Measurements from ENCODE around the gene LBH.
A peak's percentile ranks its signal among the peaks of the same experiment; 100 is the strongest.

Gene LBH

DNA sequence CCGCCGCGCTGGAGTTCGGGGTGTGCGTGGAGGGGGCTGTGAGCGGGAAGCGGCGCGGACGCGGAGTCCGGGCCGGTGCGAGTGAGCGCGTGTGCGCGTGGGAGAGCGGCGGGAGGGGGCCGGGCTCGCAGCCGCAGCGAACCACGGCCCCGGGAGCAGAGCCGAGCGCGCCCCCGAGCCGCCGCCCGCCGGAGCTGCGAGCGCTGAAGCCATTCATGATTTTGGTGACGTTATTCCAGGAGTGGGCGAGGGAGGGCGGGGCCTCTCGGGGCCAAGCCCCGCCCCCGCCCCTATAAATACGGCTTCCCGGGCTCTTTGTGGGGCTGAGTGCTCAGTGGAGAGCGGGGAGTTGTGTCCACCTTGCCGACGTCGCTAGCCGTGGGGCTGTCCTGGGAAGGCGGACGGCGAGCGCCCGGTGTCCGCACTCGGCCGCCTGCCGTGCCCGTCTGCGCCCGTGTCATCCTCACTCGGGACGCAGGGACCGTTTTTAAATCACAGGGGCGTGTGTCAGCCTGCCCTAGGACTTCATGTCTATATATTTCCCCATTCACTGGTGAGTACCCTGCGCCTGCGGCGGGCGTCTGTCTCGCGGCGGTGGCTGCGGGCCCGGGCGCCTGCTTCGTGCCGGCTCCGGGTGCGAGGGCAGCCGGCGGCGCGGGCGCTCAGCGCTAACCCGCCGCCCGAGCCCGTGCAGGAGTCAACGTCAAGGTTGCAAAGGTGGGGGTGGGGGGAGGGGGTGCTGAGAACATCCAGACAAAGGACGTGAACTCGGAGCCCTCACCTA lies at the start of gene LBH:
TSS of gene LBH (plus strand) at position 323 of the 784 bp plus-strand sequence. CDS start at position 528, 205 bp downstream.
- peak; percentile 87 to 89 for DNase-seq (ENCODE audit: low read depth in 1 of 2, low spot score in 1 of 2)

DNA sequence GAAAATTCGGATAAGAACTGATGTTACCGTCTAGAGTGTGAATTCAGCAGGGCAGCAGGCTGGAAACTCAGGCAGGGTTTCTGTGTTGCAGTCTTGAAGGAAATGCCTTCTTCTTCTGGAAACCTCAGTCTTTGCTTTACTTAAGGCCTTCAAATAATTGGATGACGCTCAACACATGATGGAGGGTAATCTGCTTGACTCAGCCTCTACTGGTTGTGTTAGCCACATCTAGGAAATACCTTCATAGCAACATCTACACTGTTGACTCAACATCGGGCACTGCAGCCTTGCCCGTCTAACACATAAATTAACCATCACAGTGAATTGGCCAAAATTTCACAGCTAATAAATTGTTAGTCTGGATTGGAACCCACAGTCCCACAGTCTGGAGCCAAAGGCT lies 47.3 kb upstream of the LBH start:
- no peak for DNase-seq (ENCODE audit: low read depth in 1 of 2, low spot score in 1 of 2)

DNA sequence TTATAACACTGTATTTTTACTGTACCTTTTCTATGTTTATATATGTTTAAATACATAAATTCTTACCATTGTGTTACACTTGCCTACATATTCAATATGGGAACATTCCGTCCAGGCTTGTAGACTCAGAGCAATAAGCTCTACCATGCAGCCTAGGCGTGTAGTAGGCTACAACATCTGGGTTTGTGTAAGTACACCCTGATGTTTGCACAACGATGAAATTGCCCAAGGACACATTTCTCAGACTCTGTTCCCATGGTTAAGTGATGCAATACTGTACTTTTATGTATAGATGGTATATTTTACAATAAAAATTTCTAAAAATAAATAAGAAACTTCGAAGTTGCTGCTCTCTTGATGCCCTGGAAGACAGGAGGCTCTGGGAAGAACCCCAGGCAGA lies 46.2 kb upstream of the LBH start:
- DNase-seq (ENCODE audit: low read depth in 1 of 2, low spot score in 1 of 2): no peak

DNA sequence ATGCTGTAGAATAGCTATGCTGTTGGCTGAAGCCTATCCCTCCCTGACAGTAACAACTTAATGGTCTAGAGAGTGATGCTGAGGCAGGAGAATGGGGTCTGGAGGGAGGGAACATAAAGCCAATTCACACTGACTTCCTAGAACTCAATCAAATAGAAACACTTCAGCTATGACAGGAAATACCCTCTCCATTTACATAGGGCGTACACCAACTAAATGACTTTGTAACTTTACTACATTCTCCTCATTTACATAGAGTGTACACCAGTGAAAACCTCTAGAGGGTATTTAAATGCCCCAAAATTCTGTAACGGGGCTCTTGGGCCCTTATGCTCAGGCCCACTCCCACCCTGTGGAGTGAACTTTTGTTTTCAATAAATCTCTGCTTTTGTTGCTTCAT lies 43.0 kb upstream of the LBH start:
- no peak for DNase-seq (ENCODE audit: low read depth in 1 of 2, low spot score in 1 of 2)

DNA sequence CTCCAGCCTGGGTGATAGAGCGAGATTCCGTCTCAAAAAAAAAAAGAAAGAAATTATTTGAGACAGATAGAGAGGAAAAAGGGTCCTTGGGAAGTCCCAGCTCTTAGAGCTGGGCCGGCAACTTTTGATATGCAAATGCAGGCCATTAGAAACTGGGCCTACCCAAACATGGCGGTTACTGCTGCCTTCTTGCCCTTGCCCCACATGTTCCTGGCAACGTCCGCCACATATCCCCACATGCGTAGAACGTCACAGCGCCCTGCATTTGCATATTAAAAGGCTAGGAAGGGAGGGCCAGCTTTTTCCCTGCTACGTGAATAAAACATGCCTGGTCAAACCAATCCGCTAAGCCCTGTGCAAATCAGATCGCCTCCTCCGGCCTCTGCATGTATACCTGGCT lies 40.7 kb upstream of the LBH start:
- DNase-seq (ENCODE audit: low read depth in 1 of 2, low spot score in 1 of 2): no peak

DNA sequence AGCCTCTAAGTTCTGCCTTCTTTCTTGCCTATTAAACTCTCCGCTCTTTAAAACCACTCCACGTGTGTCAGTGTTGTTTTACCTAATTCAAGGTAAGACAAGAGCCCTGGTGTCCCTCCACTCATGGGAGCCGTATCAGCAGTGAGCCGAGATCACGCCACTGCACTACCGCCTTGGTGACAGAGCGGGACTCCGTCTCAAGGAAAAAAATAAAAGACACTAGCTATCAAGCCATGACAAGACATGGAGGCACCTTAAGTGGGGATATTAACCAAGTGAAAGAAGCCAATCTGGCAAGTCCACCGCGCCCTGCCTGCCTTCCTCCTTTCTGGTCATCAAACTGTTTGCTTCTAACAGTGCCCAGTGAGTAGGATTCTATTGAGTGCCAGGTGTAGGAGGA lies 40.2 kb upstream of the LBH start:
- no peak for DNase-seq (ENCODE audit: low read depth in 1 of 2, low spot score in 1 of 2)

DNA sequence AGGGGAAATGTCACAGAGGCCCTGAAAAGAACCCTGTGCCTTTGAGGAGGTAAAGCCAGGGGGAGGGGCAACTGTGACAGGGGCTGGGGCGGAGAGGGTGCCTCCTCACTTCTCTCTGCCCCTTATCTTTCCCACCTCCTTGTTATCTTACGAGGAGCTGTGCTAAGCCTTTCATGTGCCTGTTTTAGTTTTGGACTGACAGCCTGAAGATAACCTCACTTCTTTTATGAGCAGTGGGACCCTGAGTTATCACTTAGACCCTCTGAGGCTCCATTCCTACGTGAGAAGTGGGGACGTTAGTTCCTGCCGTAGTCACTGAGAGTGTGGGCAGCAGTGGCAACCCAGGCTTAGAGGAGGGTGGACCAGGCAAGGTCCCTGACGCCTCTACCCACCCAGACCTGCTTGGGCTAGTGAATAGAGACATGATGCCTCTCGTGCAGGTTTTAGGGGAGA lies 39.5 kb upstream of the LBH start:
- DNase-seq (ENCODE audit: low read depth in 1 of 2, low spot score in 1 of 2): no peak

DNA sequence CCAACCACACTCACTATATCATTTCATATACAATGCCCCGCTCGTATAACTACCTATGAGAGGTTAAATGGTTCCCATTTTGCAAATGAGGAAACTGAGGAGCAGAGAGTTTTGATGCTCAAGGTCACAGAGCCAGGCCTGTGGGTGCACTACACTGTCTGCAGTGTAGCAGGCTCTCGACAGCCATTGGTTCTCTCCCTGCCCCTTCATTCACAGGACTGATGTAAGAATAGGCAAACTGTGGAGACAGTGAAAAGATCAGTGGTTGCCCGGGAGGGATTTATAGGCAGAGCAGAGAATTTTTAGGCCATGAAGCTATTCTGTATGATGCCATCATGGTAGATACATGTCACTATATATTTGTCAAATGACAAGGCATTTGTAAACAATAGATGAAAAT lies 39.0 kb upstream of the LBH start:
- DNase-seq (ENCODE audit: low read depth in 1 of 2, low spot score in 1 of 2): no peak

DNA sequence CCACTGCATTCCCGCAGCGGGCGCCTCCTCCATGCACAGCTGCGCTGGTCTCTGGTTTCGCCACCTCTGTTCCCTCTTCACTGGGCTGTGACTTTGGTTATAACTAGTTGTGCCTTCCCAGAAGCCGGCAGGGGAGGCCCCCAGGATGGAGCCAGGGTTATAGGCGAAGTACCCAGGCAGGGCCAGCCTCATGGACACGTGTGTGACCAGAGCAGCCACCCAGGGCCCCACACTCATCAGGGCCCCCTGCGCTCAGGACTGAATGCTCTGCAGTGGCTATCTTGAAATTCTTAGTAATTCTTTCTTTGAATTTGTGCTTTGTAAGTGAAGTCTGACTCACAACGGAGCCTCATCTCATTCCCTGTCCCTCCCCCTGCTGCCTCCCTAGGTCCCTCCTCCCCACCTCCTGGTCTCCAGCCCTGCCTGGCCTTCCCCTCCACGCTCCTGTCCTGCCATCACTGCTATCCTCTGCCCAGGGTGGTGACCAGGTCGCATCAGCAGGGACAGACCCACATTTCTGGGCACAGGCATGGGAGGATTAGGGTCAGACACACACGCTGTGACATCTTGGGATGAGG lies 38.1 kb upstream of the LBH start:
- DNase-seq (ENCODE audit: low read depth in 1 of 2, low spot score in 1 of 2): no peak

DNA sequence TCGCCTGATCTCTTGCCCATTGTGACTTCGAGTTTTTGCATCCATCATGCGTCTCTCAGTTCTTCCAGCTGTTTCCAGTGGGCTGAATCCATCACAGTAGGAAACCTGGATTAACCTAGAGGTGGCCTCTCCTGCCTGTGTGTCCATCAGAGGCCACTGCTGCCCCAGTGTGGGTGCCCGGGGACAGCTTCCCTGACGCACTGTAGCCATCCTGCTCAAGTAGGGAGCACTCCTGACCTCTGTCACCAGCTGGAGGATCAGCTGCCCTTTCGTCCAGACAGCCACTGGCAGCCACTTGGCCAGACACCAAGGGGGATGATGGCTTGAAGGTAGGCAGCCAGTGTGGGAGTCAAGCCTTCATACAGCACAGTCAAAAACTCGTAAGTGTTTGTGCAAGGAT lies 36.9 kb upstream of the LBH start:
- no peak for DNase-seq (ENCODE audit: low read depth in 1 of 2, low spot score in 1 of 2)

DNA sequence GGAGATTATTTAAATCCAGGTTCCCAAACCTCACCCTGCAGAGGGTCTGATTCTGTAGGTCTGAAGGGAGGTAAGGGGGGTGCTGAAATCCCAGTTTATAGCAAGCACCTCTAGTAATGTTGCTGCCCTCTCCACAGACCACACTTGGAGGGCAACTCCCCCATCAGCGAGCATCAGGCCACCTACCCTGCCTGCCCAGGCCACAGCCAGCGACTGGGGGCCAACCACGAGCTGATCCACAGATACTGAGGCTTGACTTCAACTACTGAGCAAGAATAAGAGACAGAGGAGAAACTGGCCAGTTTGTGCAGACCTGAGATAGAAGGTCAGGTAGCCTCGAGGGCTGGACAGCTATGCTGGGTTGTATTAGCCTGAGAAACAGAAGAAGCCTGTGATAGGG lies 36.3 kb upstream of the LBH start:
- DNase-seq (ENCODE audit: low read depth in 1 of 2, low spot score in 1 of 2): no peak

DNA sequence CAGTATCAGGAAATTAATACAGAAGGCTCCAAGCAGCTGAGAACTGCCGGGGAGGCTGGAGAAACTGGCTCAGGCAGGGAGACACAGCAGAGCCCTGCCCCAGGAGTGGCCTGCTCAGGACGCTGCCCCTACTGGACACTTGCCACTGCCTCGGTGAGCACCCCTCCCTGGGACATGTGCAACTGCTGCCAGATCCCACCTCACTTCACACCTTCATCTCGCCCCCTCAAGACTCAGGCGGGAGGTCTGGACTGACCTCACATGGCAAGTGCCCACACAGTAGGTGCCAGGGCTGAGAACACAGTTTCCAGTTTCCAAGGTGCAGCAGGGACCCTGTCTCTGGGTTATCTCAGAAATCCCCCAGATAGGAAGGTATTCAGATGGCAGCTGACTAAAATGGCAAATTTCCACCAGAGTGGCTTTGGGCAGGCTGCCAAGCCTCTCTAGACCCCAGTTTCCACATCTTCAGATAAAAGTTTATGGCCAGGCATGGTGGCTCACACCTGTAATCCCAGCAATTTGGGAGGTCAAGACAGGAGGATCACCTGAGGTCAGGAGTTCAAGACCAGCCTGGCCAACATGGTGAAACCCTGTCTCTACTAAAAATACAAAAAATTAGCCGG lies 33.7 kb upstream of the LBH start:
- DNase-seq (ENCODE audit: low read depth in 1 of 2, low spot score in 1 of 2): no peak

DNA sequence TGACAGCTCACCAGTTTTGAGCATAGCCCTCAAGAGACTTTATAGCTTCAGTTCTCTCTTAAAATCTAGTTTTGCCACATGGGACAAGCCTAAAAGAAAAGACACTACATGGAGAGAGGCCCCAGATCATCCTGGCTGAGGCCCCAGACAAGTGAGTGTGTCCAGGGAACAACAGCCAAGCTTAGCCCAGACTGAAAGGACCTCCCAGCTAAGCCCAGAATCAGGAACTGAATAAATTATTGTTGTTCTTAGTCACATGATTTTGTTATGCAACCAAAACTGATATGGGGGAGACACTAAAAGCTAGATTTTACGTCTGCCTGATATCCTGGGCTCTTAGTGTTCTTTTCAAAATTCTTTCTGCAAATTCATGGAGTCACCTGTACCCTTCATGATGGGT lies 29.3 kb upstream of the LBH start:
- no peak for DNase-seq (ENCODE audit: low read depth in 1 of 2, low spot score in 1 of 2)

DNA sequence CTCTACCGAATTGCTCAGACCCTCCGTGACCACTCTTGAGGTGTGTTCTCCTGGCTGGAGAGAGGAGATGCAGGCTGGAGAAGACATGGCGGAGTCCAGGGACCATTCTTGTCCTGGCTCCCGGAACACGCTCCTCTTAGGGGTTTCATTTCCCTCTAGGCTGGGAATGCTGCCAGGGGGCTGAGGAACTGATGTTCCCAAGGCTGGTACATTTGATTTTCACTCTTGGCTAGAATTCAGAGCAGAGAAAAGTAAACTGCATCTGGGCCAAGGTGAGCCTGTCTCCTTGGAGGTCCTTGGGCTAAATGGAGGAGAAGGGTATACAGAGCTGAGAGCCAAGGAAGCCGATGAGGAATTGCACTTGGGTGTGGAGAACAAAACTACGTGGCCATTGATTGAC lies 28.2 kb upstream of the LBH start:
- no peak for DNase-seq (ENCODE audit: low read depth in 1 of 2, low spot score in 1 of 2)

DNA sequence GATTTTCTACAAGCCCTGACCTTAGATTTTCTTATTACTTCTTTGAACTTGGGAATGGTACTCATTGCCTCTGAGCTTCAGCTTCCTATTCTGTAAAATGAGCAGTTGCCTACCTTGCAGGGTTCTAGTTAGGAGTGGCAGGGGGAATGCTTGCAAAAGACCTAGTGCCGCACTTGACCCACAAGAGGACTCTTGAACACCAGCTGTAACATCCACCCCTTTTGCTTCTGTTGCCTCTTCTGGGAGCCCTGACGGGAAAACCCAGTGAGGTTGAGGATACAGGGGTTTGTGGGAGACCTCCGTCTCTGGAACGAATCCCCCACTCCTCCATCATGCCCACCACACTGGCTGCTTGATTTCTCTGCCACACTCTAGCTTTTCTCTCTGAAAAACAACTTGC lies 27.1 kb upstream of the LBH start:
- no peak for DNase-seq (ENCODE audit: low read depth in 1 of 2, low spot score in 1 of 2)

DNA sequence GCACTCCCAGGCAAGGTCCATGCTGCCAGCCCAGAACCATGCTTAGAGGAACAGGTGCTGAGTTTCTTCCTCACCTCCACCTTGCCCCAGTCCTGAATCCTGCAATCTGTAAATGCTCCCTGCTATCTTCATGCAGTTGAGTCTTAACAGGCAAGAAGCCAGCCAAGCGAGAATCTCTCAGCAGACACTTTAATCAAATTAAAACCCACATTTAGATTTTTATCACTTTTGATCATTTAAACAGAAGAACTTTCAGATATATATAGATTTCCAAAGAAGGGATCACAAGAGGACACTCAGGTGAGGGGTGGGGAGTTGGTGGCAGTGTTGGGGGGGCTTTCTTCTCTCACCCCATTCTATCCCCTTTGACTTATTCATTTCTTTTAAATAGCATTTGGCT lies 25.9 kb upstream of the LBH start:
- no peak for DNase-seq (ENCODE audit: low read depth in 1 of 2, low spot score in 1 of 2)

DNA sequence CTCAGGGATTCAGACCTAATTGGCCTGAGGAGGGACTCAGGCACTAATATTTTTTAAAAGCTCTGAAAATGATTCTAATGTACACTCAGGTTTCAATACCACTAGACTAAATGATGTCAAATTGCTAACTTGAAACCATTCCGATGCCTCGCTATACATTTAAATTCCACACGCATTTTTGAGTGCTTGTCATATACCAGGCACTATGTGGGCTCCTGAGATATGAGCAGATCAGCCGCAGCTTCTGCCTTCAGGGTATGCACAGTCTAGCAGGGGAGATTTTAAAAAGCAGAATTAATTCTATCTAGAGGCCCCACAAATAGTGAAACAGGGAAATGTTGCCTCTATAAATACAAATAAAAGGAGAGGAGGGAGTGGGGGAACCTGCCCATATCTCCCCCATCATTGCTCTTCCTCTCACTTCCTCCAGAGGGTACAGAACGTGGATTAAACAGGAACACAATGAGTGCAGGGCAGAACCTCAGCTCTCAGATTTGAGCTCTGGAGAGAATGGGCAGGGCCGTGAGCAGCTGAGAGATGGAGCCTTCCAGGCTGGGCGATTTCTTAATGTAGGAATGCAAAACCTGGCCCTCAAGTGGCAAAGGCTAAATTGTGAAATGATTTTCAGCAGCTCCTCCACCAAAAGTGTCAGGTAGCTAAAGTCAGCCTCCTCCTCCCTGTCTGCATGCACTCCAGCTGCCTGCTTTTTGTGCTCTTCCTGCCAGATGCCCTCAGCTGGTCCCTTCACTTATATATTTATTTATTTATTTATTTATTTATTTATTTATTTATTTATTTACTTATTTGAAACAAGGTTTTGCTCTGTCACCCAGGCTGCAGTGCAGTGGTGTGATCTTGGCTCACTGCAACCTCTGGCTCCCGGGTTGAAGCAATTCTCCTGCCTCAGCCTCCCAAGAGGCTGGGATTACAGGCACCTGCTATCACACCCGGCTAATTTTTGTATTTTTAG lies 24.6 kb upstream of the LBH start:
- DNase-seq (ENCODE audit: low read depth in 1 of 2, low spot score in 1 of 2): no peak

DNA sequence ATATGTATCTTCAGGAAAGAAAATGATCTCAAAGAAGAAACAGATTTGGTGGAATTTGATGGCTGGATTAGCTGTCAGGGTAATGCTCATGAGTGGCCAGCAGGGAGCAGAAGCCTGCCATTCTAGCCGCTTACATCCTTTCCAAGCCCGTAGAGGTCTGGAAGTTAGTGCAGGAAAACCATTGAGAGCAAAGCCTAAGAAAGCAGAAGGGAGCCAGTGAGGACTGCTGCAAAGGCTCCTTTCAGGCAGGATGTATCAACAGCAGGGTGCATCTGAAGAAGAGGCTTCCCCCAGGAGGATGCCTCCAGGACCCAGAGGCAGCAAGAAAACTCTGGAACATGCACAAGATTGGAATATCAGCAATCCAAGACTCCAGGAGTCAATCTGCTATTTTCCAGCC lies 22.9 kb upstream of the LBH start:
- DNase-seq (ENCODE audit: low read depth in 1 of 2, low spot score in 1 of 2): no peak

DNA sequence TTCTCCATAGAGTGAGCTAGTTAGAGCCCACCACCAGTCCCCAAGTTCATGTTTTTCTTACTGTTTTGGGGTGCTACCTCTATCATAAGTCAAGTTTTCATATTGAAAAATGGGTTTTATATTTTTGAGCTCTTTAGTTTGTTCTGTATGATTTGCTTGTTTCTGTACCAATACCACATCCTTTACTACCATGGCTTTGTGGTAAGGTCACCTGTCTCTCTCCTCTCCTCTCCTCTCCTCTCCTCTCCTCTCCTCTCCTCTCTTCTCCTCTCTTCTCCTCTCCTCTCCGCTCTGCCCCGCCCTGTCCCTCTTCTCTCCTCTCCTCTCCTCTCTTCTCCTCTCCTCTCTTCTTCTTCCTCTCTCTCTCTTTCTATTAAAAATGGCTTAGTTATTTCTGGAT lies 22.1 kb upstream of the LBH start:
- DNase-seq (ENCODE audit: low read depth in 1 of 2, low spot score in 1 of 2): no peak

DNA sequence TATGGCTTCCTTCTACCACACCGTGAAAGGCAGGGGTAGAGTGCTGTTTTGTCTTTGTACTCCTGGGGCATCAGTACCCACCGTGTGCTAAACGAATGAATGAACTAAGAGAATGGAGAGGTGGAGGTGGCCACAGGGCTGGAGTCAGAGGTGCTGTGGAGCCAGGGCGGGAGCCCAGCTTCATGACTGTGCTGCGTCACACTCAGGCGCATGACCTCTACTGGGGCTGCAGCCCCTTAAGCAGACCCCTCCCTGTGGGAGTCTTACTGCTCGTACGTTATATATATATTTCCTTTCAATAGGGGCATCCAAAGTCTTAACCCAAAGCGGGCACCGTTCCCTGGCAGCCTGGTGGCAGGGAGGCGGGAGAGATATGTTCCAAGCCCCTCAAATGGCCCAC lies 18.0 kb upstream of the LBH start:
- DNase-seq (ENCODE audit: low read depth in 1 of 2, low spot score in 1 of 2): no peak

DNA sequence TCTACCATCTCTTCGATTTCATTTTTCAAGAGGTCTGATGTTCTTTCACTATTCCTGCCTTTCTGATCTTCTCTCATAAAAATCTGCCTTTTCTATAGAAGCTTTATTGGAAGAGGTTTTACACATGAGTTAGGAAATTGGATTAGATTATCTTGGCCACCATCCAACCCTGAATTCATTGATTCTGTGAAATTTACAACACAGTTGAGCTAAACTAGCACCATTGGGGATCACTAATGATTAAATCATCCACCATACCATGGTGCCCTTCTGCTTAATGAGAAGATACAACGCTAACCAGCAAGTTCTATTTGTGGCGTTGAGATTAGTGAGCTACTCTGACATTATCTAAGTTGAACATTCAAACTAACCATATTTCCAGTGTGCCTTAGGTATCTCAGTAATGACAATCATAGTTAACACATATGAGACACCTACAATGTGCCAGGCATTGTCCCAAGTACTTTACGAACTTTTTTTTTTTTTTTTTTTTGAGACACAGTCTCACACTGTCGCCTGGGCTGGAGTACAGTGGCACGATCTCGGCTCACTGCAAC lies 17.3 kb upstream of the LBH start:
- DNase-seq (ENCODE audit: low read depth in 1 of 2, low spot score in 1 of 2): no peak

Measured in stimulated activated CD4-positive, alpha-beta T cell treated with anti-CD3 and anti-CD28 coated beads, Interleukin-15, amount 100 ng/mL, for 1 hour (primary cell).